ENCODE results near the gene SP100.

Gene SP100

GRCh38 chr2:230589497-230590015, 173.6 kb downstream of the SP100 start:
- no peak for DNase-seq (ENCODE audit: low read depth)
- TF ChIP-seq CTCF (conservative IDR thresholded peaks at IDR 0.05; ENCODE audit: low read length) = no peak
- H3K4me3 ChIP-seq (ENCODE audit: low read length) = no peak overlapping the region

- DNase-seq (ENCODE audit: low read depth) = no peak
- no peak for TF ChIP-seq CTCF (conservative IDR thresholded peaks at IDR 0.05; ENCODE audit: low read length)
- H3K4me3 ChIP-seq (ENCODE audit: low read length) = no peak overlapping the region
Observed at GRCh38 chr2:230590333-230590732, 174.3 kb downstream of the SP100 start.

GRCh38 chr2:230591850-230592249, 175.8 kb downstream of the SP100 start:
- no peak overlapping the region for H3K4me3 ChIP-seq (ENCODE audit: low read length)
- no peak for TF ChIP-seq CTCF (conservative IDR thresholded peaks at IDR 0.05; ENCODE audit: low read length)
- DNase-seq (ENCODE audit: low read depth) = no peak

GRCh38 chr2:230592775-230593174, 176.8 kb downstream of the SP100 start:
- H3K4me3 ChIP-seq (ENCODE audit: low read length) = no peak overlapping the region
- TF ChIP-seq CTCF (conservative IDR thresholded peaks at IDR 0.05; ENCODE audit: low read length) = no peak
- no peak for DNase-seq (ENCODE audit: low read depth)

All from AG10803 (cell line).